ENCODE data around the gene USP17L29.
A peak's percentile ranks its signal among the peaks of the same experiment; 100 is the strongest.
"Not testable (repeated sequence)": the region's sequence is repeated elsewhere in the genome, so short reads cannot be mapped to it uniquely, and the experiment has no call there.

GRCh38 chr4:9381012-9381534 is 27.6 kb downstream of the USP17L29 start:
- TF ChIP-seq CTCF (IDR thresholded peaks at IDR 0.05), result peak; percentile 68
- TF ChIP-seq RFX5 (IDR thresholded peaks at IDR 0.05; ENCODE audit: low read length); POLR2AphosphoS5 (IDR thresholded peaks at IDR 0.05; ENCODE audit: low read depth, low read length): not testable (repeated sequence)

Measured in SK-N-SH (cell line).